GM19395 (cell line): ENCODE data around the gene HCN3.

ENCODE experiments used
- ATAC-seq: cut with Tn5 transposase; IDR thresholded peaks from one replicate; pipeline ENCODE4 v1.9.1; 2021; ENCODE audit warnings: mild to moderate bottlenecking, moderate library complexity; ENCODE audit not compliant: unreplicated experiment

The HCN3 gene

DNA sequence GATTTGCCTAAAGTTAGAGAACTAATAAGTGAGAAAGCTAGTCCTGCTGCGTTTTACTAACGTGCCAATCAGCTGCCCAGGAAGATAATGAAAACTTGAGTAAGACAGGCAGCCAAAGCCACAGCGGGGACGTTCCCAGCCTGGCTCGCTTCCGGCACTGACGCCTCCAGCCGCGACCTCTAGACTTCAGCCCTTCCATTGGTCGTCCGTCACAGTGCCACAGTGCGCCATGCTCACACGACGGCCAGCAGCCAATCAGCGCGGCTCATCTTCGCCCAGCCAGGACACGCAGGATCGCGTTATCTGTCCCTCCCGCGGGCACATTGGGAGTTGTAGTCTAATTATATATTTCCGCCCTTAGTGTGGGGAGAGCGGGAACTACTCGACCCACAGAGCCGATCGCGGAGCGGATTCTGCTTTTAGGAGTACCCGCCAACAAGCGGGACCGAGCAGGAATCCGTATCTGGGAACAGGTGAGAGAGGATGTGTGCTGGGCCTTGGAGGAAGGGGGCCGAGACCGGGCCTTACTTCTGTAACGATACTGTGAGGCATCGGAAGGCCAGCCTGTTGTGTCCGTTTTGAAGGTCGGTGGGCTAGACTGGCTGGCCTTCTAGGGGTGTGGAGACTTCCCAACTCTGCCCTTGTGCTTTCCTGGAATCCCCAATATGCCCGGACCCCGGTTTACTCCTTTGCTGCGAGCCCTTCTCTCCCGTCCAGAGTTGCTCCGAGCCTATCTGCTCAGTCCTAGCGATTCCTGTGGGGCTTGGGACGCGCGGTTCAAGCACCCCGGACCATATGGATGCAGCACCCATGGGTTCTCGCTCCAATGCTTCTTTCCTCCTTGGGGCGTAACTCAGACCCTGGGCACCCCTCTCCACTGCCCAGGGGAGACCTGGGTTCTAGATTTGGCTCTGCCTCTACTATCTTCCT, 31.5 kb downstream of the HCN3 start, which contains the start of gene FDPS:
Gene FDPS, plus strand, starts transcription at position 374 of the 930 bp plus-strand sequence. CDS start 924 bp downstream, outside the sequence.
- peak; percentile 89 for ATAC-seq

DNA sequence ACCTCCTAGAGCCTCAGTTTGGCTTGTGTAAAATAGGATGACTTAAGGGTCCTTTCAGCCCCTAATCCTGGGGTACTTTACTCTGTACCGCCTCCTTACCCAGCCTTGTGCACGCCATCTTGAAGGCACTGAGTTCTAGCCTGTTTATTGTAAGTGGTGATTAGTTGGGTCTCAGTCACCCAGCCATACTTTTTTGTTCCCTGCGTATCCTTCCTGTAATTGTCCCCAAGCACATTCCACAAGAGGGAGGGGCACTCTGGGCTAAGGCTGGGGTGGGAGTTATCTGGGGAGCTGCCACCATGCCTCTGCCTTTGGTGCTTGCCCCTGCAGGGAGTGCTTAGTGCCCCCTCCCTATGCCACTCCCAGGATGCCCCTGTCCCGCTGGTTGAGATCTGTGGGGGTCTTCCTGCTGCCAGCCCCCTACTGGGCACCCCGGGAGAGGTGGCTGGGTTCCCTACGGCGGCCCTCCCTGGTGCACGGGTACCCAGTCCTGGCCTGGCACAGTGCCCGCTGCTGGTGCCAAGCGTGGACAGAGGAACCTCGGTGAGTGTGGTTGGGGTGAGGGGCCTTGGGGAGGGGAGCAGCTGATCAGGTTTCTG, 32.3 kb downstream of the HCN3 start:
- ATAC-seq: no peak

DNA sequence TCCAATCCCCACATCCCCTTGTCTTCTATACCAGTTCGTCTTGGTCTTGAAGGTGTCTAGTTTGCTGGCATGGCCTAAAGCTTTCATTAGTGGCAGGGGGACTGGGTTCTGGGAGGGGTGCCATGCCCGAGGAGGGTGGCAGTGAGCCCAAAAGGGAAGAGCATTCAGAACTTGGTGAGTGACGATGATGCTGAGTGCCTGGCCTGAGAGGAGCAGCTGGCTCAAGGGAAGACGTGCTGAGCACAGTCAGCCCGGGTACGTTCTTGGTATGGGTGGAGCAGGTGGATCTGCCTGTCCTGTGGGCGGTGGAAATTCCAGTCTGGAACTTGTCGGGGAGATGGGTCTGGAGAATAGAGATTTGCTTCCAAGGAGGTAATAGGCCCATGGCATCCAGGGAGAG, 36.0 kb downstream of the HCN3 start:
- no peak for ATAC-seq

DNA sequence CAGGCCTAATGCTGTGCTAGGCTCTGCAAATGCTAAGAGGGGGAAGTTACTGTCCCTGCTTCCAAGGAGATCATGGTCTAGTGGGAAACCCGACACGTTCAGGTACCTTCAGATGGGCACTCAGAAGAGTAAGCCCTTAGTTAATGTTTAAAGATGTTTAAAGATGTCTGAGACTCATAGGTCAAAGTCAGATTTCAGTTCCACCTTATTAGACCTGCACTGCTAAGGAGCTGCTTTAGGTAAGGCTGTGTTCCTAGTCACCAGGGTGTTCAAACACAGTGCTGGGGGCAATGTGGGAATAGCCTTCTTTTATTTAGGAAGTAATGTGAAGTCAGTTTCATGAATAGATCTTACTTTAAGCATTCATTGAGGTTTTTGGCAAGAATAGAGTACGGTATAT, 39.7 kb downstream of the HCN3 start:
- ATAC-seq: no peak

DNA sequence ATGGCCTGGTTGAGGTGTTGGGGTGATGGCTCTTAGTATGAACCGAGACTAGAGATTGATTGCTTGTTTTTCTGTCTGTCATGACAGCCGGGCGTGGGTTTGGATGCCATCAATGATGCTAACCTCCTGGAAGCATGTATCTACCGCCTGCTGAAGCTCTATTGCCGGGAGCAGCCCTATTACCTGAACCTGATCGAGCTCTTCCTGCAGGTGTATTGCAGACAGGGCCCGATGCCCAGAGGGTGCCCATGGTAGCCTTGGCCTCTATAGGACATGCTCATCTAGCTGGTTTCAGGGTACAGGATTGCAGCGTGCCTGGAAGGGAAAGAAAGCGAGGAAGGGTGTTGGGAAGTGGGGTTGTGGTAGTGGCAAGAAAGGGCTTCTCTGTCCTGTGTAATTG, 40.8 kb downstream of the HCN3 start:
- no peak for ATAC-seq

DNA sequence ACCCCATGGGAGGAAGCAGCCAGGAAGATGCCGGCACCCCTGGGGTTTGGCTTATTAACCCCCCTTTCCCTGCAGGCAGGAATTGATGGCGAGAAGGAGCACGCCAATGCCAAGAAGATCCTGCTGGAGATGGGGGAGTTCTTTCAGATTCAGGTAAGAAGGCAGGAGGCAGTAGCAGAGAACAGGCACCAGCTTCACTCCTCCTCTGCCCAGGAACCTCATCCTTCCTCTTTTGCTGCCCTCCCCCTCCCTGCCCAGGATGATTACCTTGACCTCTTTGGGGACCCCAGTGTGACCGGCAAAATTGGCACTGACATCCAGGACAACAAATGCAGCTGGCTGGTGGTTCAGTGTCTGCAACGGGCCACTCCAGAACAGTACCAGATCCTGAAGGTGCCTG, 42.3 kb downstream of the HCN3 start:
- ATAC-seq: no peak

DNA sequence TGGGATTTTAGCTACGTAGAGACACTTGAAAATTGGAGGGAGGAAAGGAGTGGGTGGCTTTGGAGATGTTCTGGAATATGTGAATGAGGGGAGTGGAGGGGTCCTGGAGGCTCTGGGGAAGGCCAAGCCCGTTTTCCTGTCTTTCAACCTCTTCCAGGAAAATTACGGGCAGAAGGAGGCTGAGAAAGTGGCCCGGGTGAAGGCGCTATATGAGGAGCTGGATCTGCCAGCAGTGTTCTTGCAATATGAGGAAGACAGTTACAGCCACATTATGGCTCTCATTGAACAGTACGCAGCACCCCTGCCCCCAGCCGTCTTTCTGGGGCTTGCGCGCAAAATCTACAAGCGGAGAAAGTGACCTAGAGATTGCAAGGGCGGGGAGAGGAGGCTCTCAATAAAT, 43.0 kb downstream of the HCN3 start:
- no peak for ATAC-seq

DNA sequence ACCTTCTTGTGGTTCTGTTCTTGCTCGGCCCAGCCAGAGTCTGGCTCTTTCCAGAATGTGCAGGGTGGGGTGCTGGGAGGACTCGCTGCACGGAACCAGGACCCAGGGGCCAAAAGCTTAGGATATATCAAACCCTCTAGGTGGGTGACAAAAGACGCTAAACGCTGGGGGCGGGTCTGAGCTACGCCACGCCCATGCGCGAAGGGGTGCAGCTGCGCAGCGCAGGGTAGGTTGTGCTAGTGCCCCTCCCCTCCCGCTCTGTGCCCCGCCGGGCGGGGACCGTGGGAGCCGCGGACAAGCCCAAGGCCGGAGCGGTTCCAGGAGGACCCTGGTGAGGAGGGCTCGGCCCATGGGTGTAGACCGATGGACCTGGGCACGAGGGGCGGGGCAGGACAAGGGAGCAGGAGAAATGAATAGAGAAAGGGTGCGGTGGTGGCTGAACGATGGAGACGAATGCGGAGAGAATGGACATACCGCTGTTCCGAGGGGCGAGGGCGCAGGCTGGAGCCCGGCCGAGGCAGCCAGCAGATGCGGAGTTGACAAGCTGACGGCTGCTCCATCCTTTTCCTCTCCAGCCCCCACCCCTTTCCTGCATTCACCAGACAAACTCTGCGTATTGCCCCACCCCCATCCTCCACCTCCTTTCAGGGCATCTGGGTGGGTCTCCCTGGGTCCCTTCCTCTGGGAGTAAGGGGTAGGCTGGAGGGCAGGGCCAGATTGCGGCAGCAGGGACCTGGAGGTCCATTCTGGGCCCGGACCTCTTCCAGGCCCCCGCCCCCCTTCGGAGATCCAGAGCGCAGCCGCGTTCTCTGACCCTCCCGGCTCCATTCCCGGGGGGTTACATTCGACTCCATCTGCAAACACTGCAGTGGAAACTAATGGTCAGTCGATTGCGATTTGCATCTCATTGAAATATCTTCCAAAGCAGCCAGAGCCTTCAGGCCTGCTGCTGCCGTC, 43.7 kb downstream of the HCN3 start, which contains the start of gene RUSC1:
Gene RUSC1, plus strand, starts transcription at position 234 of the 957 bp plus-strand sequence. CDS start 880 bp downstream, outside the sequence.
- ATAC-seq: no peak

DNA sequence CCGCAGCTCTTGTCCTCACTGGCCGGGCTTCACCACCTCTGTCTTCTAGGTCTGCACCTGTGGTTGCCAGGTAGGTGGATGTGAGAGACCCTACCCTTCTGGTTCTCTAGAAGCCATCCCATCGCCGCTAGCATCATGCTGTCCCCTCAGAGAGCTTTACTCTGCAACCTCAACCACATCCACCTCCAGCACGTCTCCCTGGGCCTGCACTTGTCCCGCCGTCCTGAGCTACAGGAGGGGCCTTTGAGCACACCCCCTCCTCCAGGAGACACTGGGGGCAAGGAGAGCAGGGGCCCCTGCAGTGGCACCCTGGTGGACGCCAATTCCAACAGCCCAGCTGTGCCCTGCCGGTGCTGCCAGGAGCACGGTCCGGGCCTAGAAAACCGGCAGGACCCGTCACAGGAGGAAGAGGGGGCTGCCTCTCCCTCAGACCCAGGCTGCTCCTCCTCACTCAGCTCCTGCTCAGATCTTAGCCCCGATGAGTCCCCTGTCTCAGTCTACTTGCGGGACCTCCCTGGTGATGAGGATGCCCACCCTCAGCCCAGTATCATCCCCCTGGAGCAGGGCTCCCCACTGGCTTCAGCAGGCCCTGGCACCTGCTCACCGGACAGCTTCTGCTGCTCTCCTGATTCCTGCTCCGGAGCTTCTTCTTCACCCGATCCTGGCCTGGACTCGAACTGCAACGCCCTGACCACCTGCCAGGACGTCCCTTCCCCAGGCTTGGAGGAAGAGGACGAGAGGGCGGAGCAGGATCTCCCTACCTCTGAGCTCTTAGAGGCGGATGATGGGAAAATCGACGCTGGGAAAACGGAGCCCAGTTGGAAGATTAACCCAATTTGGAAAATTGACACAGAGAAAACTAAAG, 44.6 kb downstream of the HCN3 start:
- no peak for ATAC-seq

DNA sequence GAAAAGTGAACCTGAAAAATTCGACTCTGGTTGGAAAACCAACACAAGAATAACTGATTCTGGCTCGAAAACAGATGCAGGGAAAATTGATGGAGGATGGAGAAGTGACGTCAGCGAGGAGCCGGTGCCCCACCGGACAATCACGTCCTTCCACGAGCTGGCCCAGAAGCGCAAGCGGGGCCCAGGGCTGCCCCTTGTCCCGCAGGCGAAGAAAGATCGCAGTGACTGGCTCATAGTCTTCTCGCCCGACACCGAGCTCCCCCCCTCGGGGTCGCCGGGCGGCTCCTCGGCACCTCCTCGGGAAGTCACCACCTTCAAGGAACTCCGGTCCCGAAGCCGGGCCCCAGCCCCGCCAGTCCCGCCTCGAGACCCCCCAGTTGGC, 45.3 kb downstream of the HCN3 start:
- no peak for ATAC-seq

DNA sequence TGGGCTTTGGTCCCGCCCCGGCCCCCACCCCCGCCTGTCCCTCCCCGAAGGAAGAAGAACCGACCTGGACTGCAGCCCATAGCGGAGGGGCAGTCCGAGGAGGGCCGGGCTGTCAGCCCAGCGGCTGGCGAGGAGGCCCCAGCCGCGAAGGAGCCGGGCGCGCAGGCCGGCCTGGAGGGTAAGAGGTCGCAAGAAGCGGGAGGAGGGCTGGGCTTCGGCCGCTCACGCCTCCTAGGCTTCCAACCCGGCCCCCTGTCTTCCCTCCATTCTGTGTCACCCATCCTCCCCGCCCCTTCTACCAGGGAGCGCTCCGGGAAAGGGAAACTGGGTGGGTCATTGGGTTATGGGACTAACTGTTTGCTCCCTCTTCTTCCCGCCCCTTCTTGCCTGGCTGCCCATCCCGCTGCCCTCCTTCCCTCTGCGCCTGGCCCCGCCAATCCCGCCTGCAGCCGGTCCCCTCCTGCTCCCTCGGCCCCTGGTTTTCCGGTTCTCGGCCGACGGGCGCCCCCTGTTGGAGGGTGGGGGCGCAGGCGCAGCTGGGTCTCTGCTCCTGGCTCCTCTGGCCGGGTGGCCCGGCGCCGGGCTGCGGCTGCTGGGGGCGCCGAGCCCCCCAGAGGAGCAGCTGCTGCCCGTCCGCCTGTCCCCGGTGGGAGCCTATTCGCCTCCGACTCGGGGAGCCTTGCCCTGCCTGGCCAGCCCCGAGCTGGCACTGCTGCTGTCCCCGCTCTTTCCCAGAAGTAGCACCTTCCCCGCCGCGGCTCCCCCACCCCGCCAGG, 45.9 kb downstream of the HCN3 start:
- ATAC-seq: peak; percentile 50

DNA sequence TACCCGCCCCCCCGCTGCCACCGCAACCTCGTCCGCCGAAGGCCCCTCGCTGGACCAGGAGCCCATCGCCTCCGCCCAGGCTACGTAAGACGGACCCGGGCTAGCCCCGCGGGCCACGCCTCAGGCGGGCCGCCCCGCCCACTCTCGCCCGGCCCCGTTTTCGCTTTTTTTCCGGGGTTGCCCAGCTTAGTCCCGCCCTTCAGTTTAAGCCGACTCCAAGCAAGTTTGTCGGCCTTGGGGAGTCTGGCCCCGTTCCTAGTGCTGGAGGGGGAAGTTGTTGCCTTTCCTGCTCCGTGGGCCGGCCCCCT, 46.4 kb downstream of the HCN3 start:
- ATAC-seq: peak; percentile 54

DNA sequence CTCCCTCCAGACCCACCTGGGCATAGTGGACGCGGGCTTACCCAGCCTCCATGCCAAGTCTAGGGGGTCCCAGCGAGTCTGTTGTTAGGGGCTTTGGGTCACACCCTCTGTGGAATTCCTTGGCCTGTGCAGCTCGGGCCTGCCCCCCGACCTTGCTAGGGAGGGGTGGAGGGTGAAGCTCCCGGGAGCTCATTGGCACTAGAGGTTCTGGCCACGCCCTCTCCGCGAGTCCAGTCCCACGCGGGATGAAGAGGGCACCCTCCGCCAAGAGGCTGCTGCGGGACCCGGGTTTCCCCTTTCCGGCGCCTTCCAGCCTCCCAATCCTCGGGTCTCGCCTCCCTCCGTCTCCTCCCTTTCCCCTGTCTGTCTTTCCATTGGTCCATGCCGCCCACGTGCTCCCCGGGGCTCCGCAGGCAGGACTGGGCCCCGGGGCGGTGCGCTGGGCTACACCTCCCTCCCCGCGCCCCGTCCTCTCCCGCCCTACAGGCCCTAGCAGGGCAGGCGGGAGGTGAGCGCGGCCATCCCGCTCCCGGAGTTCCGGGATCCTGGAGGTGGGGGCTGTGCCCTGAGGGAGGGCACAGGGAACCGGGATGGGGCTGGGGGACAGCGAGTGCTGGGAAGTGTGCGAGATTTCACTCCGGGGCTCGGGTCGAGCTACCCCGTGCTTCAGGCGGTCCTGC, 46.9 kb downstream of the HCN3 start:
- peak; percentile 58 for ATAC-seq

DNA sequence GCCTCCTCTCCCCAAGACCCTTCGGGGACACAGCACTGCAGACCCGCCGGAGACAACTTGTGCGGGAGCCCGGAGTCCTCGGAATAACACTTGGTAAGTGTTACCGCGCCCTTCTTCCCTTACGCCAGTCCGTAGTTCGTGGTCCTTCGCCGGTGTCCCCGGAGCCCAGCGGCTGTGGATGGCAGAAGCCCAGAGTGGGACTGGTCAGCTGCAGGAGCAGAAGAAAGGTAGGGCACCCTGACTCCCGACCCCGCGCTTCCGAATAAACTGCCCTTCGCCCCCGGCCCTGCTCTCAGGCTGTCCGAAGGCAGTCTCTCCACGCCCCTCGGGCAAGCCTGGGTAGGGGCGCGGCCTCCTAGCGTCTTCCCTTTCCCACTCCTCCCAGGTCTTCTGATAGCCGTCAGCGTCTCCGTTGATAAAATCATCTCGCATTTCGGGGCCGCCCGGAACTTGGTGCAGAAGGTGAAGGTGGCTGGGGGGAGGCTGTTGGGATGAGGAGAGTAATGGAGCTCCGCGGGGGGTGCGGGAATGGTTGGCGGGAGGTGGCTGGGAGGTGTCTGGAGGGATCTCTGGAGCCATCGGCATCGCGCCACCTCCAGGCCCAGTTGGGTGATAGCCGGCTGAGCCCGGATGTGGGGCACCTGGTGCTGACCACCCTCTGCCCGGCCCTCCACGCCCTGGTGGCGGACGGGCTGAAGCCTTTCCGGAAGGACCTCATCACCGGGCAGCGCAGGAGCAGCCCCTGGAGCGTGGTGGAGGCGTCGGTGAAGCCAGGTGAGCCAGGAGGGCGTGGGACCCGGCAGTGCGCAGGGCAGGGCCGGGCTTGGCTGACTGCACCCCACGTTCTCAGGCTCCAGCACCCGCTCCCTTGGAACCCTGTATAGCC, 47.7 kb downstream of the HCN3 start:
- ATAC-seq: no peak

DNA sequence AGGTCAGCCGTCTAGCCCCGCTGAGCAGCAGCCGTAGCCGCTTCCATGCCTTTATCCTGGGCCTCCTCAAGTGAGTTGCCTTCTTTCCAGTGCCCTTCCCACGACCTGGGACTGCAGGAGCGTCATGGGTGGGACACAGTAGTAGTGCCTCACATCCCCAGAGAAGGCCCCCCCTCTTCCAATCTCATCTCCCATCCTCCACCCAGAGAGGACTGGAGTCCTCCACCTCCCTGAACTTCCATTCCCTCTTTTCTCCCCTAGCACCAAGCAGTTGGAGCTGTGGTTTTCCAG, 48.3 kb downstream of the HCN3 start:
- ATAC-seq: no peak

DNA sequence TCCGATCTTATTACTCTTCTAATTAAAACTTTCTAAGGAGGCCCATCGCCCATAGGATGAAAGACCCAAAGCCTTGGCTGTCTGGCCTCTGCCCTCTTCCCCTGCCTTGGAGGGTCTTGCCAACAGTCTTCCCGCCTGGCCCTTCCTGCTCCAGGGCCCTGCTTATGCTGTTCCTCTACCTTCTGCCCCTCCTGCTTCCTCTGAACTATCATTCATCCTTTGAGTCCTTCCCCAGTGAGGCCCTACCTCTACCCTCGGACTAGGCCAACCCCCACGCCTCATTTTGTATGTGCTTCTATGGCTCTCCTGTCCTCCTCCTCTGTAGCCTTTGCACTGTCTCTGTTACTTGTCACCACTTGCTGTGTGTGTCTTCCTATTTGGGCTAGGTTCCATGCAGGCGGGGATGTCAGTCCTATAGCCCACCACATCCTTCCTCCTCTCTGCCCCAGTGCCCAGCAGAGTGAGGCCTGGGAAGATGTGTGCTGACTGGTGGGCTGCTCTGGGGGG, 48.8 kb downstream of the HCN3 start:
- no peak for ATAC-seq

DNA sequence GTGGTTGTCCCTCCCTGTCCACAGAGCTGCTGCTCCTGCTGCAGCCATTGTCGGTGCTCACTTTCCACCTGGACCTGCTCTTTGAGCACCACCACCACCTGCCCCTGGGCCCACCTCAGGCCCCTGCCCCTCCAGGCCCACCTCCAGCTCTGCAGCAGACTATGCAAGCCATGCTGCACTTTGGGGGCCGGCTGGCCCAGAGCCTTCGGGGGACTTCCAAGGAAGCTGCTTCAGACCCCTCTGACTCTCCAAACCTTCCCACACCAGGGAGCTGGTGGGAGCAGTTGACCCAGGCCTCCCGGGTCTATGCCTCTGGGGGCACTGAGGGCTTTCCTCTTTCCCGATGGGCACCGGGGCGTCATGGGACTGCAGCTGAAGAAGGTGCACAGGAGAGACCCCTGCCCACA, 49.4 kb downstream of the HCN3 start:
- ATAC-seq: no peak

DNA sequence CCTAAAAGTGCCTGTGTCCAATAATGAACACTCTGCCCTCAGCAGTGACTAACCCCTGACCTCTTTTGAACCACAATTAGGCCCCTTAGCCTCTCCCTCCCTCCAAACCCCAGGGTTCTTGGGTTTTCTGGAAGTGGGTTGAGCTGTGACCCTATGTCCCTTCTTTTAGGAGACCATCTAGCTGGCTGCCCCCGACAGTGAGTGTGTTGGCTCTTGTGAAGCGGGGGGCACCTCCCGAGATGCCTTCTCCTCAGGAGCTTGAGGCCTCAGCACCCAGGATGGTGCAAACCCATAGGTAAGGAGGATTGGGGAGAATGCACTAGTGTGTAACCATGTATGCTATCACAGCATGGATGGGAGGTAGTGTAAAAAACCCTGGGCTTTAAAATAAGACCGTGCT, 50.7 kb downstream of the HCN3 start:
- no peak for ATAC-seq
